Stimulated activated CD8-positive, alpha-beta memory T cell treated with anti-CD3 and anti-CD28 coated beads, Interleukin-12 subunit alpha, Interleukin-12 subunit beta, amount 100 ng/mL, for 24 hours (primary cell): Measurements from ENCODE around the gene PLEKHS1.
"Not testable (repeated sequence)": the region's sequence is repeated elsewhere in the genome, so short reads cannot be mapped to it uniquely, and the experiment has no call there.

Source experiments
- DNase-seq: peaks from one replicate; pipeline ENCODE4 v3.0.0-alpha.2; 2020; ENCODE audit errors: extremely low read depth

PLEKHS1 gene

DNA sequence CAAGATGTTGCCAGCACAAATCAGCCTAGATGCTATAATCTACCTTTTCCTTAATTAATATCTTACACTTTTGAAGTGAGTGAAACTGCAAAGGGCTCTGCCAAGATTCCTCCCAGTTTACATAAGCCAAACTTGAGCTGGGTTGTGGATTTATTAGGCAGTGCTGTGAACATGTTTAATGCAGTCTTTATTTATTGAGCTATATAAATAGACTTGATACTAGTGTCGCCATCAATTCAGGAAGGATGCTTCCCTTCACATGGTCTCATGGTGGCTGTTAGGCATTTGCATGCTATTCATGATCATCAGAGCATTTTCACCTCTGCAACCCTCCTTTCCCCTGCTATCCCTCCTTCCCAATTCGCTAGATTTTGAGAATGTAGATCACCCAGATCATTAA is 40.2 kb downstream of the PLEKHS1 start:
- no peak for DNase-seq

DNA sequence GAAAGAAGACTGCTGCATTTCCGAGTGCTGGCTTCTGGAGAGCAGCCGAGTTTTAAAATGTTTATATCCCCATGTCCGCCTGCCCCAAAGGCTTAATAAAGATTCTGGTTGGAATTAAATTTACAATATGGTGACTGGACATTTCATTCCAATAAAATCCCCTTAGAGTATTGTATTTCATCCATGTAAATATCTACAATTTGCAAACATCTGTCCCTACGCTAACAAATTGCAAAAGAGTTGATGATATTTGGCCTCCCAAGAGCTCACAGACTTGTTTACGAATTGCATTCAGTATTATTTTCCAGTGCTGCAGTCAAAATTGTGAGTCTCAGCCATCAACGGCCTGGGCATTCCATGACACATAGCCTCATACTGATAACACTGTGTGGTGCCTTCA is 50.1 kb downstream of the PLEKHS1 start:
- no peak for DNase-seq

DNA sequence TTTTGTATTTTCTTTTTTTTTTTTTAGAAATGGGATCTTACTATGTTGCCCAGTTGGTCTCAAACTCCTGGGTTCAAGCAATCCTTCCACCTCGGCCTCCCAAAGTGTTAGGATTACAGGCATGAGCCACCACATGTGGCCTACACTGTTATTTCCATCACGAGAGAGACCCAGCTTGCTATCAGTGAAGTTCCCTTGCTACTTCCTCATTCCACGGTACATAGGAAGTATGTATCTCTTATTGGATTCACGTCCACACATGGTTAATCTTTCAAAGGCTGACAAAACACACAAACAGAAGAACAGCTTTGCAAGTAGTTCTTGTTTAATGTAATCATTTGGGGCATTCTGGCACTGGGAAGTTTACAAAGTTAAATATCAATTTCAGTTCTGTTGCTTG is 51.5 kb downstream of the PLEKHS1 start:
- DNase-seq = no peak

DNA sequence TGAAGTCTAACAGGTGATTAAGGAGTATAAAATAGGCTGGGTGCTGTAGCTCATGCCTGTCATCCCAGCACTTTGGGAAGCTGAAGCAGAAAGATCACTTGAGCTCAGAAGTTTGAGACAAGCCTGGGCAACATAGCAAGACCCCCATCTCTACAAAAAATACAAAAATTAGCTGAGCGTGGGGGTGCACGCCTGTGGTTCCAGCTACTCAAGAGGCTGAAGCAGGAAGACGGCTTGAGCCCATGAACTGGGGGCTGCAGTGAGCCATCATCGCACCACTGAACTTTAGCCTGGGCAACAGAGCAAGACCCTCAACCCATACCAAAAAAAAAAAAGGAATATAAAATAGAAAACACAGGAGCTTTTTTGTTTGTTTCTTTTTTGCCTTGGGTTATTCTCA is 55.0 kb downstream of the PLEKHS1 start:
- no peak for DNase-seq

DNA sequence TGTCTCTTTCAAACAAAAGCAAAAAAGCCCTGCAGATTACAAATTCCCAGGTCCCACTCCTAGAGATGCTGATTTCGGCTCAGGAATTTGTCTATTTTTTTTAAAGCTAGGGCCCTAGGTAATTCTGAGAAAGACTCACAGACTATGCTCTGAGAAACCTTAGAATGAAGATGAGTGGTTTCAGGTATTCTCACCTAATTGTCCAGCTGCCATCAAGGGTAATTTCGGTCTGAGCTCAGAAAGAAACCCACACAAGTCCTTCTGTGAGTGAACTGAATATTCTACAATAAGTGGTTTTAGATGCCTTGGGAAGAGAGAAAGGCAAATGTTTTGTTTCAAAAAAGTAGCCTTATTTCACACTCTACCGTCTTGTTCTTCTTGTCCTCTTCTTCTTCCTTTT is 56.7 kb downstream of the PLEKHS1 start:
- no peak for DNase-seq

DNA sequence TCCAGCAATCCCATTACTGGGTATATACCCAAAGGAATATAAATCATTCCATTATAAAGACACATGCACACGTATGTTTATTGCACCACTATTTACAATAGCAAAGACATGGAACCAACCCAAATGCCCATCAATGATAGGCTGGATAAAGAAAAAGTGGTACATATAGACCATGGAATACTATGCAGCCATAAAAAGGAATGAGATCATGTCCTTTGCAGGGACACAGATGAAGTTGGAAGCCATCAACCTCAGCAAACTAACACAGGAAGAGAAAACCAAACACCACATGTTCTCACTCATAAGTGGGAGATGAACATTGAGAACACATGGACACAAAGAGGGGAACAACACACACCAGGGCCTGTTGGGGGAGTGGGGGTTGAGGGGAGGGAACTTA is 63.2 kb downstream of the PLEKHS1 start:
- not testable (repeated sequence) for DNase-seq

DNA sequence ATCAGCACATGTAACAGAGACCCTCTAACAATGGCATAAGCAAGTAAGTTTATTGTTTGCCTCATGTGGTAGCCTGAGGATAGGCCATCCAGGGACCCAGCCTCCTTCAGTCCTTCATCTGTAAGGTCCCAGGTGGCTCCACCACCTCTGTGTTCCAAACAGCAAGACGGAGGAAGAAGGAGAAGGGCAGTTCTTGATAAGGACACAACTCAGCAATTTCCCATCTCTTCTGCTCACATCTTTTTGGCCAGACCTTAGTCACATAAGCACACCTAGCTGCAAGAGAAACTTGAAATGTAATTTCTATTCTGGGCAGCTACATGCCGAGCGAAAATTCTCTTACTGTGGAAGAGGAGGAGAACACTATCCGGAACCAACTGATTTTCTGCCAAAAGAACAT is 68.5 kb downstream of the PLEKHS1 start:
- no peak for DNase-seq

DNA sequence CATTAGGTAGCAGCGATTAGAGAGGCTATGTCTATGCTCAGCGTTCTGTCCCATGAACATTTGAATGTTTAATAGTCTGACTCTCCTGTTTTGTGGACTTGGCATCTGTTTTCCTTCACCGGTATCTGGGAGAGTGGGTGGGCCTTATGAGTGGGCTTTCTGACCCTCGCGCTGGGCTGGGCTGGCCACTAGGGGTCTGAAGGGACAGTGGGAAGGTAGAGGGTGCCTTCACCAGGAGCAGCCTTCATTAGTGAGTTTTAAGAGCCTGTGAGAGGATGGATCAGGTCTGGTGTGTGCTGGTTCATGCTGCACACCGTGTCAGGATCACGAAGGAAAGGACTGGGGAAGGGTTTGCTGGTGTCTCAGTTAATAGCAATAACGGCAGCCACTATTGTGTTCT is 69.0 kb downstream of the PLEKHS1 start:
- no peak for DNase-seq

DNA sequence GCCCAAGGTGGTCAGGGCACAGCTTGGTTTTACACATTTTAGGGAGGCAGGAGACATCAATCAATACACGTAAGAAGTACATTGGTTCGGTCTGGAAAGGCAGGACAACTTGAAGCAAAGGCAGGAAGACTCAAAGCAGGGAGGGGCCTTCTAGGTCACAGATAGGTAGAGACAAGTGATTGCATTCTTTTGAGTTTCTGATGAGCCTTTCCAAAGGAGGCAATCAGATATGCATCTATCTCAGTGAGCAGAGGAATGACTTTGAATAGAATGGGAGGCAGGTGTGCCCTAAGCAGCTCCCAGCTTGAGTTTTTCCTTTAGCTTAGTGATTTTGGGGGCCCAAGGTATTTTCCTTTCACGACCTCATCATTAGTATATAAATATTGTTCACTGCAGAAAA is 69.8 kb downstream of the PLEKHS1 start:
- not testable (repeated sequence) for DNase-seq

DNA sequence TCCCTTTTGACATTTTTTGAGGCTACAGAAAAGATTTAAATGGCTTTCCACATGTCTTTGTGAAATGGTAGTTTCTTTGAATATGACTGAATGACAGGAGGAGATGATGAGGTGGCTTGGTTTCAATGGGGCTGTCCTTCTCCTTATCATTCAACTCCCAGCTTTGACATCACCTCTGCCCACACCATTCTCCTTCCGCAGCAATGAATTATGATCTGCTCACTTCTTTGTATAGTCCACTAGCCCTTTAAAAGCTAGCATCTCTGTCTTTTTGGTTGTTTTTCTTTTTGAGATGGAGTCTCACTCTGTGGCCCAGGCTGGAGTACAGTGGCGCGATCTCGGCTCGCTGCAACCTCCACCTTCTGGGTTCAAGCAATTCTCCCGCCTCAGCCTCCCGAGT is 70.7 kb downstream of the PLEKHS1 start:
- DNase-seq = no peak

DNA sequence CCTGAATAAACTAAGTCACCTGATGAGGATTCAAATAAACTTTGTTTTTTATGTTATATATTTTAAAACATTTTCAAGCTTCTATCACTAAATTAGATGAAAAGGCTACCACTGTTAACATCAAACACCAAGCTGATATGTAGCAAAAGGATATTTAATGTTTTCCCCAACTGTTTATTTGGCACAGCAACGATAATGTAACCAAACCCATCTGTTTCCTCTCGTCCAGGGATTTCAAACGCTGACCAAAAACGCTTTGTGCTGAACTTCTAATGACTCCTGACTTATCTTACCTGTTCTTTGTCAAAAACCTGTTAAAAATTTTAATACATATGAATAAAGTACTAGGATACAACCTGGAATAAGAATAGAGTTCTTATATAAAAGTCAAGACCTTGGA is 71.9 kb downstream of the PLEKHS1 start:
- no peak for DNase-seq

DNA sequence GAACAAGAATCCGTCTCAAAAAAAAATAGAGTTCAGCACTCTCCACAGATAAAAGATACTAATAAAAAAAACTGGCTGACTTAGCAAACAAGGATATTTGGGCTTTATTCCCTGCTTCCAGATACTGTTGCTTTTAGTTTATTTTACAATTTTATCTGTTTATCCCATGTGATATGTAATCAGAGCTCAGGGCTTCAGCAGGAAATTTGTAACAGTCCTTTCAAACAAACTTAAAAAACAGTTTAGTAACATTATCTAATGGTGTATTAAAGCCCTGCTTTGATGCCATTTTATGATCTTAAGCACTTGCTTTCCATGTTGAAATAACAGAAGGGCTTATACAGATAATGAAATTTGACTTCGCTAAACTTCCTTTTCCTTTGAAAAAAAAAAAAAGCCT is 74.3 kb downstream of the PLEKHS1 start:
- no peak for DNase-seq

DNA sequence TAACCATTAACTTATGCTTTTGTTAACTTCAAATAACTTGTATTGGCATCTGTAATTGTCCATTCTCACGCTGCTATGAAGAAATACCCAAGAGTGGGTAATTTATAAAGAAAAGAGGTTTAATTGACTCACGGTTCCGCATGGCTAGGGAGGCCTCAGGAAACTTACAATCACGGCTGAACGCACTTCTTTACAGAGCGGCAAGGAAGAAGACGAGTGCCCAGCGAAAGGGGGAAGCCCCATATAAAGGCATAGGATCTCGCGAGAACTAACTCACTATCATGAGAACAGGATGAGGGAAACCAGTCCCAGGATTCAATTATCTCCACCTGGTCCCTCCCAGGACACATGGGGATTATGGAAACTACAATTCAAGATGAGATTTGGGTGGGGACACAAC is 77.1 kb downstream of the PLEKHS1 start:
- not testable (repeated sequence) for DNase-seq
